HFF-Myc (cell line): ENCODE data around the gene TRAF5.
"Not testable (repeated sequence)": the region's sequence is repeated elsewhere in the genome, so short reads cannot be mapped to it uniquely, and the experiment has no call there.

Source experiments
- DNase-seq: peaks from one replicate; pipeline ENCODE4 v3.0.0-alpha.2; 2011; ENCODE audit warnings: low read depth; ENCODE audit errors: extremely low read depth
- H3K4me3 ChIP-seq: replicated peaks from 2 replicates; pipeline ENCODE4 v1.5.1; 2011; ENCODE audit warnings: low read depth, mild to moderate bottlenecking, control low read depth, low read length
- CTCF ChIP-seq: IDR thresholded peaks from 2 replicates; pipeline ENCODE4 v1.5.1; 2012; ENCODE audit warnings: mild to moderate bottlenecking, low read depth, low read length, control low read depth; ENCODE audit errors: missing control alignments

The TRAF5 gene

GRCh38 chr1:211344152-211344618, 17.6 kb downstream of the TRAF5 start:
- H3K4me3 ChIP-seq: no peak overlapping the region
- no peak for TF ChIP-seq CTCF
- DNase-seq: no peak

- TF ChIP-seq CTCF: no peak
- H3K4me3 ChIP-seq: no peak overlapping the region
- no peak for DNase-seq
Measured at GRCh38 chr1:211345719-211346118, 19.1 kb downstream of the TRAF5 start.

- no peak for DNase-seq
- no peak overlapping the region for H3K4me3 ChIP-seq
- TF ChIP-seq CTCF: no peak
Measured at GRCh38 chr1:211347077-211347844, 20.6 kb downstream of the TRAF5 start.

GRCh38 chr1:211348547-211348946, 21.9 kb downstream of the TRAF5 start:
- no peak for DNase-seq
- TF ChIP-seq CTCF: no peak
- no peak overlapping the region for H3K4me3 ChIP-seq

GRCh38 chr1:211349741-211350140, 23.1 kb downstream of the TRAF5 start:
- DNase-seq: no peak
- TF ChIP-seq CTCF: no peak
- no peak overlapping the region for H3K4me3 ChIP-seq

- not testable (repeated sequence) for H3K4me3 ChIP-seq
Measured at GRCh38 chr1:211352055-211352454, 25.4 kb downstream of the TRAF5 start.

GRCh38 chr1:211352465-211352864, 25.8 kb downstream of the TRAF5 start:
- no peak overlapping the region for H3K4me3 ChIP-seq
- TF ChIP-seq CTCF: no peak
- DNase-seq: no peak

More at GRCh38 chr1:211352055-211352454, 25.4 kb downstream of the TRAF5 start:
- DNase-seq: not testable (repeated sequence)
